PC-3 (cell line): ENCODE data around the gene IFITM10.

Experiments
- CTCF ChIP-seq: fragments of 300-600 bp; sonication (generic); conservative IDR thresholded peaks from 2 replicates; pipeline ENCODE4 v1.5.1; 2017; ENCODE audit warnings: antibody characterized with exemption, low read depth, mild to moderate bottlenecking, low read length
- EZH2phosphoT487 ChIP-seq: fragments of 300-600 bp; sonication (generic); IDR thresholded peaks from 2 replicates; pipeline ENCODE4 v1.6.1; 2018; ENCODE audit warnings: mild to moderate bottlenecking, antibody characterized with exemption, low read length, borderline replicate concordance

- TF ChIP-seq CTCF (no peak), EZH2phosphoT487 (no peak)
Observed at GRCh38 chr11:1749395-1750351, 722 bp downstream of the IFITM10 start.
